ENCODE results near the gene ST8SIA6. TPM values are rescaled to one million over a fixed set of nuclear protein-coding genes. Genes with fewer than 3 reads are reported as not detected.

Gene ST8SIA6
- total and polyA plus RNA-seq, 9 of the 15 experiments (the other 6 are each of a cell fraction or from before 2014, with no cell fraction given): 0.69 to 6.7 (median 5.0) TPM

- Histone ChIP-seq H2AFZ (ENCODE audit: low read depth, low read length) (no peak overlapping the region), H3K36me3 (ENCODE audit: control insufficient read depth, insufficient read depth, low read length) (peaks cover 6% of the 10 kb centered on the region; the same call in 1 of the 3 replicates), H3K27ac (ENCODE audit: extremely low read depth, low read depth, low read length) (no peak overlapping the region), H3K27me3 (ENCODE audit: control insufficient read depth in 2 of 2, insufficient read depth in 2 of 2, low read length in 2 of 2) (no peaks in the 10 kb centered on the region), H3K4me1 (replicated peaks in 1 of 2; ENCODE audit: control insufficient read depth in 2 of 2, insufficient read depth in 2 of 2, low read length in 2 of 2) (peaks cover 1 to 2% of the 10 kb centered on the region in 2 experiments; a peak in 1 of 5 replicates), H4K20me1 (replicated peaks; ENCODE audit: control insufficient read depth, insufficient read depth, low read length) (no peaks in the 10 kb centered on the region), H3K4me2 (ENCODE audit: insufficient read depth, low read length) (no peak overlapping the region), H3K4me3 (no peak overlapping the region), H3K9me3 (replicated peaks; ENCODE audit: control insufficient read depth, insufficient read depth, low read depth, low read length) (peaks cover 3% of the 10 kb centered on the region; the same call in 1 of the 2 replicates), H3K9ac (ENCODE audit: insufficient read depth in 1 of 2, low read depth in 2 of 2, low read length in 2 of 2) (no peak overlapping the region), H3K9me1 (ENCODE audit: control insufficient read depth, insufficient read depth, low read length) (no peaks in the 10 kb centered on the region), H3K79me2 (ENCODE audit: control insufficient read depth, insufficient read depth, low read length) (peaks cover 22% of the 10 kb centered on the region)
- POLR2A ChIA-PET: interaction anchor here (1.2 kb wide), 1 partner anchor 131 kb away, joined by 3 read pairs; no protein-coding TSS in a partner anchor
- DNase-seq (ENCODE audit: extremely low read depth in 1 of 4, low spot score in 3 of 4) (no peak), FAIRE-seq (no peak), ATAC-seq (no peak)
- intact Hi-C loops (cut with micrococcal nuclease) (loop anchor here (10.0 kb wide), 1 partner anchor 115 kb away; no protein-coding TSS in a partner anchor), in situ Hi-C loops (cut with MboI) (loop anchor here (5.0 to 25.0 kb wide), 2 partner anchors 193 to 643 kb away; no protein-coding TSS in a partner anchor)
- BruUV-seq (replicated peaks): no TSS peak
- CTCF ChIA-PET (ENCODE audit: low intra/inter-chr PET ratio): no interaction called here
- TF ChIP-seq KDM4B (IDR thresholded peaks at IDR 0.05; ENCODE audit: borderline replicate concordance in 2 of 2, low read depth in 1 of 2) (peak in 1 of 2 experiments; percentile 65; a peak in 1 of 4 replicates), PKNOX1 (IDR thresholded peaks at IDR 0.05) (peak; percentile 68), ETV1 (tag; conservative IDR thresholded peaks at IDR 0.05; ENCODE audit: low read depth) (0 out of 2 replicates have a peak, but pooled peaks have one; percentile 17), MEIS2 (IDR thresholded peaks at IDR 0.05; ENCODE audit: partially characterized antibody) (peak; percentile 92), E2F4 (CRISPR knock-in tag; IDR thresholded peaks at IDR 0.05; ENCODE audit: low read depth) (no peak), PBX2 (CRISPR knock-in tag; IDR thresholded peaks at IDR 0.05; ENCODE audit: low read depth) (no peak), PBX2 (tag; conservative IDR thresholded peaks at IDR 0.05; ENCODE audit: low read depth) (peak; percentile 96), ZNF561 (CRISPR knock-in tag; conservative IDR thresholded peaks at IDR 0.05) (no peak)
- 49% methylated on average over 3 of the region's 3 CpGs for WGBS (ENCODE audit: insufficient coverage, low coverage, missing lambda C conversion rate)
Observed at GRCh38 chr10:17479822-17480221, 25.4 kb upstream of the ST8SIA6 start.

Data from K562 (cell line).